SU-DHL-6 (cell line): ENCODE results near the gene RNASEH2C.
A peak's percentile ranks its signal among the peaks of the same experiment; 100 is the strongest.

Experiments used
- H2AFZ ChIP-seq: fragments of 200-600 bp; sonication (generic); 2 replicates; pipeline ENCODE4 v1.6.1; 2014; ENCODE audit warnings: low read depth, mild to moderate bottlenecking, moderate library complexity, mixed read lengths, antibody characterized with exemption, low read length; ENCODE audit not compliant: severe bottlenecking
- H3F3A ChIP-seq: fragments of 200-600 bp; shearing (Covaris generic); 2 replicates; pipeline ENCODE4 v1.6.0; 2016; ENCODE audit warnings: antibody characterized with exemption, mild to moderate bottlenecking; ENCODE audit not compliant: insufficient read depth
- H3K27ac ChIP-seq: fragments of 200-600 bp; sonication (generic); 2 replicates; pipeline ENCODE4 v1.5.1; 2016; ENCODE audit warnings: low read depth, mild to moderate bottlenecking, low read length, moderate library complexity, mixed read lengths
- H3K27me3 ChIP-seq: fragments of 200-600 bp; sonication (generic), shearing (Covaris generic); 2 replicates; pipeline ENCODE4 v1.6.0; 2014; ENCODE audit warnings: mild to moderate bottlenecking, low read length
- H3K36me3 ChIP-seq: fragments of 200-600 bp; sonication (generic); 2 replicates; pipeline ENCODE4 v1.6.1; 2014; ENCODE audit warnings: mild to moderate bottlenecking, low read length, mixed read lengths
- H3K4me2 ChIP-seq: fragments of 300-600, 200-600 bp; shearing (Covaris generic), sonication (generic); 2 replicates; pipeline ENCODE4 v1.6.0; 2014; ENCODE audit warnings: low read length, low read depth, mild to moderate bottlenecking; ENCODE audit not compliant: poor library complexity, severe bottlenecking
- H3K4me3 ChIP-seq: fragments of 200-600 bp; sonication (generic); 2 replicates; pipeline ENCODE4 v1.5.1; 2014; ENCODE audit warnings: antibody characterized with exemption, low read length, mild to moderate bottlenecking, mixed read lengths; ENCODE audit not compliant: insufficient read depth, poor library complexity, severe bottlenecking
- H3K79me2 ChIP-seq: fragments of 200-600 bp; sonication (generic); 2 replicates; pipeline ENCODE4 v1.6.1; 2014; ENCODE audit warnings: mild to moderate bottlenecking, low read length, moderate library complexity; ENCODE audit not compliant: insufficient read depth
- H3K9ac ChIP-seq: fragments of 200-600 bp; sonication (generic); 2 replicates; pipeline ENCODE4 v1.7.0; 2014; ENCODE audit warnings: mild to moderate bottlenecking, low read length
- H3K9me2 ChIP-seq: fragments of 200-600 bp; sonication (generic); replicated peaks from 2 replicates; pipeline ENCODE4 v1.6.1; 2014; ENCODE audit warnings: low read length; ENCODE audit not compliant: insufficient read depth
- H3K9me3 ChIP-seq: fragments of 200-600 bp; sonication (generic); 2 replicates; pipeline ENCODE4 v1.6.1; 2014; ENCODE audit warnings: low read length, mixed read lengths; ENCODE audit not compliant: insufficient read depth
- H4K20me1 ChIP-seq: fragments of 200-600 bp; sonication (generic); 2 replicates; pipeline ENCODE4 v1.6.1; 2014; ENCODE audit warnings: low read depth, mild to moderate bottlenecking, antibody characterized with exemption, low read length, moderate library complexity, mixed read lengths
- EZH2phosphoT487 ChIP-seq: fragments of 200-600 bp; sonication (generic), shearing (Covaris generic); conservative IDR thresholded peaks from 2 replicates; pipeline ENCODE4 v1.6.1; 2018; ENCODE audit warnings: mild to moderate bottlenecking, antibody characterized with exemption, low read length, moderate library complexity, mixed read lengths
- TF ChIP-seq, protein P1 (sequence below): fragments of 200-600 bp; sonication (generic); IDR thresholded peaks from one replicate; pipeline ENCODE4 v1.5.1; 2017; ENCODE audit warnings: antibody characterized with exemption, mild to moderate bottlenecking, low read length, moderate library complexity; ENCODE audit not compliant: insufficient read depth, poor library complexity, severe bottlenecking

Gene RNASEH2C

DNA sequence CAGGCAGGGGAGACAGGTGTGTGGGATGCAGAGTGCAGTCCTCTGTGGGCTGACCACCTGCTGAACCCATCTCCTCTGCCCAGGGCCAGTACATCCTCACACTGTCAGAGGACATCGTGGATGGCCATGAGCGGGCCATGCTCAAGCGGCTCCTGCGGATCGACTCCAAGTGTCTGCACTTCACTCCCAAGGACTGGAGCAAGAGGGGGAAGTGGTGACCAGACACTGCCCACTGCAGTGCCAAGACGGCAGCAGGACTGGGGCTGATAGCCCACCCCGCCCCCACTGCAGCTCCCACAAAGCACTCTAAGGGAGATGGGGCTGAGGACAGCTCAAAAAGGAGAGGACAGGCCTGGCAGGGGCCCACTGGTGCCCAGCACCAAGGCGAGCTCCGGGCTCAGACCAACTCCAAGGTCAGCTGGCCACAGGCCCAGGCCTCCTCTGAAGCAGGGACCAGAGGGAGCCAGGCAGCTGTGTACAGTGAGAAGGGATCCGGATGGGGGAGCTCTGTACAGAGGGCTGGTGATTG, 1.6 kb downstream of the RNASEH2C start:
- Histone ChIP-seq H3K36me3 (peaks cover 6% of the 10 kb centered on the region; the same call in 1 of the 2 replicates), H3F3A (peaks cover 15% of the 10 kb centered on the region), H3K9me3 (no peaks in the 10 kb centered on the region), H3K9ac (peak overlapping the region; percentile 77), H3K4me2 (peak overlapping the region; percentile 84), H2AFZ (no peak overlapping the region), H3K4me3 (peak overlapping the region; percentile 77), H3K27me3 (no peaks in the 10 kb centered on the region), H3K9me2 (no peaks in the 10 kb centered on the region), H3K27ac (no peak overlapping the region), H4K20me1 (no peaks in the 10 kb centered on the region; the same call in 1 of the 2 replicates), H3K79me2 (peaks cover 26% of the 10 kb centered on the region)
- TF ChIP-seq, protein P1, sequence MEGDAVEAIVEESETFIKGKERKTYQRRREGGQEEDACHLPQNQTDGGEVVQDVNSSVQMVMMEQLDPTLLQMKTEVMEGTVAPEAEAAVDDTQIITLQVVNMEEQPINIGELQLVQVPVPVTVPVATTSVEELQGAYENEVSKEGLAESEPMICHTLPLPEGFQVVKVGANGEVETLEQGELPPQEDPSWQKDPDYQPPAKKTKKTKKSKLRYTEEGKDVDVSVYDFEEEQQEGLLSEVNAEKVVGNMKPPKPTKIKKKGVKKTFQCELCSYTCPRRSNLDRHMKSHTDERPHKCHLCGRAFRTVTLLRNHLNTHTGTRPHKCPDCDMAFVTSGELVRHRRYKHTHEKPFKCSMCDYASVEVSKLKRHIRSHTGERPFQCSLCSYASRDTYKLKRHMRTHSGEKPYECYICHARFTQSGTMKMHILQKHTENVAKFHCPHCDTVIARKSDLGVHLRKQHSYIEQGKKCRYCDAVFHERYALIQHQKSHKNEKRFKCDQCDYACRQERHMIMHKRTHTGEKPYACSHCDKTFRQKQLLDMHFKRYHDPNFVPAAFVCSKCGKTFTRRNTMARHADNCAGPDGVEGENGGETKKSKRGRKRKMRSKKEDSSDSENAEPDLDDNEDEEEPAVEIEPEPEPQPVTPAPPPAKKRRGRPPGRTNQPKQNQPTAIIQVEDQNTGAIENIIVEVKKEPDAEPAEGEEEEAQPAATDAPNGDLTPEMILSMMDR, result no peak
- no peak for TF ChIP-seq EZH2phosphoT487

DNA sequence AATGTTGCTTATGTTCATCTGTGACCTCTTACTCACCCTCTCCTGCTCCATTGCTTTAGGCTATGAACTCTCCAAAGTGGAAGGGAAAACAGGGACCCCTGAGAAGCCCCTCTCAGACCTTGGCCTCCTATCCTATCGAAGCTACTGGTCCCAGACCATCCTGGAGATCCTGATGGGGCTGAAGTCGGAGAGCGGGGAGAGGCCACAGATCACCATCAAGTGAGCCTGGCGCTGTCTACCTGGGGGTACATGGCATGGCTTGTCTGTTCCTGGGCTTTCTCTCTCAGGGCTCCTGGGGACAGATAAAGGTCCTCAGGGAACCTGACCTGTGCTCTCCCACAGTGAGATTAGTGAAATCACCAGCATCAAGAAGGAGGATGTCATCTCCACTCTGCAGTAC, 2.1 kb downstream of the RNASEH2C start:
- Histone ChIP-seq H4K20me1 (no peaks in the 10 kb centered on the region; the same call in 1 of the 2 replicates), H3K9me2 (no peaks in the 10 kb centered on the region), H3K36me3 (peaks cover 6% of the 10 kb centered on the region; the same call in 1 of the 2 replicates), H3K27ac (no peak overlapping the region), H3K4me2 (peak overlapping the region; percentile 84), H3K79me2 (peaks cover 26% of the 10 kb centered on the region), H3K9ac (peak overlapping the region; percentile 77; the same call in 1 of the 2 replicates), H2AFZ (no peak overlapping the region), H3F3A (peaks cover 15% of the 10 kb centered on the region), H3K4me3 (no peak overlapping the region), H3K27me3 (no peaks in the 10 kb centered on the region), H3K9me3 (no peaks in the 10 kb centered on the region)
- no peak for TF ChIP-seq EZH2phosphoT487
- TF ChIP-seq, protein P1, result no peak

DNA sequence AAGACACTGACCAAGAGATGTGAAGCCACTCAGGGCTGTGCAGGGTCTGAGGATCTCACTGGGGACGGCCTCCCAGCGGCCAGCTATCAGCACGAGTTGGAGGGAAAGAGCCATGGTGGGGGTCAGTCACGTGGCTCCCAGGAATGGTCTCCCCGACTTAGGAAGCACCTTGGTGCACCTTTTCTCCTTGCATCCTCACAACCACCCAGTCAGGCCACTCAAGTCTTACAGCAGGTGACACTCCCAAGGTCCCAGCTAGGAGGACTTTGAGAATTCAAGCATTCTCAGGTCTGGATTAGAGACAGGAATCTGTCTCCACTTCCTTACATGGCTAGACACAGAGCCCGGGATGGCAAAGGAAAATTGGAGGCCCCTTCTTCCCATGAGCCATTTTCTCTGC, 2.7 kb downstream of the RNASEH2C start:
- H3K4me2 ChIP-seq, result no peak overlapping the region
- no peaks in the 10 kb centered on the region for H3K9me3 ChIP-seq
- no peak overlapping the region for H3K27ac ChIP-seq
- no peak for TF ChIP-seq EZH2phosphoT487
- TF ChIP-seq, protein P1, result no peak
- H3K27me3 ChIP-seq, result no peaks in the 10 kb centered on the region
- H2AFZ ChIP-seq, result no peak overlapping the region
- H3K36me3 ChIP-seq, result peaks cover 6% of the 10 kb centered on the region; the same call in 1 of the 2 replicates
- no peak overlapping the region for H3K9ac ChIP-seq
- peaks cover 29% of the 10 kb centered on the region for H3K79me2 ChIP-seq
- no peaks in the 10 kb centered on the region; the same call in 1 of the 2 replicates for H4K20me1 ChIP-seq
- no peak overlapping the region for H3K4me3 ChIP-seq
- no peaks in the 10 kb centered on the region for H3K9me2 ChIP-seq
- peaks cover 15% of the 10 kb centered on the region for H3F3A ChIP-seq
